GM21825 (cell line): ENCODE measurements around the gene MARCKS.

ENCODE experiments used
- ATAC-seq: cut with Tn5 transposase; IDR thresholded peaks from one replicate; pipeline ENCODE4 v1.9.1; 2021; ENCODE audit warnings: mild to moderate bottlenecking, moderate library complexity; ENCODE audit not compliant: unreplicated experiment

MARCKS gene

GRCh38 chr6:113848811-113849210 is 8.3 kb upstream of the MARCKS start:
- ATAC-seq, result no peak

GRCh38 chr6:113853252-113853651 is 3.9 kb upstream of the MARCKS start:
- no peak for ATAC-seq

- ATAC-seq, result no peak
These were observed 2.3 kb upstream of the MARCKS start for GRCh38 chr6:113854531-113855499.

GRCh38 chr6:113855500-113856374 is 1.4 kb upstream of the MARCKS start:
- no peak for ATAC-seq

GRCh38 chr6:113856375-113856624 is 845 bp upstream of the MARCKS start:
- no peak for ATAC-seq

GRCh38 chr6:113857556-113858479 is 673 bp downstream of the MARCKS start:
- no peak for ATAC-seq

- peak; percentile 84 for ATAC-seq
These were observed 1.6 kb downstream of the MARCKS start for GRCh38 chr6:113858480-113859348.

- no peak for ATAC-seq
These were observed 2.4 kb downstream of the MARCKS start for GRCh38 chr6:113859349-113860180.

- ATAC-seq, result no peak
These were observed 3.2 kb downstream of the MARCKS start for GRCh38 chr6:113860181-113860955.

GRCh38 chr6:113862112-113862511 is 5.0 kb downstream of the MARCKS start:
- ATAC-seq, result no peak

- no peak for ATAC-seq
These were observed 13.8 kb downstream of the MARCKS start for GRCh38 chr6:113870917-113871316.

GRCh38 chr6:113871975-113872374 is 14.8 kb downstream of the MARCKS start:
- ATAC-seq, result no peak

GRCh38 chr6:113873043-113873667 is 16.0 kb downstream of the MARCKS start:
- ATAC-seq, result peak; percentile 97

- ATAC-seq, result no peak
These were observed 18.3 kb downstream of the MARCKS start for GRCh38 chr6:113875470-113875869.

- ATAC-seq, result no peak
These were observed 19.6 kb downstream of the MARCKS start for GRCh38 chr6:113876695-113877094.

GRCh38 chr6:113879186-113880096 is 22.3 kb downstream of the MARCKS start:
- peak; percentile 100 for ATAC-seq

- no peak for ATAC-seq
These were observed 24.4 kb downstream of the MARCKS start for GRCh38 chr6:113881478-113881980.
